B cell (primary cell): ENCODE data around the gene NCBP2L. TPM values are rescaled to one million over a fixed set of nuclear protein-coding genes. Genes with fewer than 3 reads are reported as not detected.

Experiments
- ATAC-seq: fragments of 200-7000 bp; cut with Tn5 transposase; one replicate; pipeline ENCODE4 v1.10.0; 2021; ENCODE audit warnings: low read depth, mild to moderate bottlenecking, moderate number of reproducible peaks, moderate library complexity
- CTCF ChIA-PET: fragments of 350-600 bp; sonication (Branson Sonifier 250); formaldehyde crosslinking; loops from one replicate; lab custom pipeline; 2021; ENCODE audit warnings: antibody characterized with exemption, inconsistent platforms; lab: Charles Lee
- POLR2A ChIA-PET: fragments of 350-600 bp; sonication (Branson Sonifier 250); formaldehyde crosslinking; loops from one replicate; lab custom pipeline; 2021; ENCODE audit warnings: antibody characterized with exemption; lab: Charles Lee
- DNase-seq: peaks from one replicate; pipeline ENCODE4 v3.0.0; 2013
- H2AFZ ChIP-seq: 2 replicates; pipeline ENCODE4 v1.6.1; 2012; ENCODE audit warnings: mild to moderate bottlenecking, low read depth, low read length; ENCODE audit not compliant: insufficient read depth, poor library complexity, severe bottlenecking
- H3K27ac ChIP-seq, 2 donors: 1 replicate in 1 of 2; 2 replicates in 1 of 2; pipeline ENCODE4 v1.5.1; 2012 to 2013; ENCODE audit warnings: low read length in 2 of 2, mild to moderate bottlenecking in 2 of 2, moderate library complexity in 1 of 2
- H3K27me3 ChIP-seq, 4 experiments: fragments of 200-600 bp in 1 of 4; sonication (generic) in 1 of 4; replicated peaks in 1 of 4; 1 replicate in 2 of 4; 2 replicates in 2 of 4; pipeline versions ENCODE4 v1.6.1 to v1.7.0; 2013 to 2016; ENCODE audit warnings: low read length in 3 of 4, mild to moderate bottlenecking in 2 of 4, mixed read lengths in 1 of 4, moderate library complexity in 1 of 4; ENCODE audit not compliant: insufficient read depth in 4 of 4, control insufficient read depth in 3 of 4; ENCODE audit errors: control extremely low read depth in 1 of 4
- H3K36me3 ChIP-seq, 2 experiments: replicated peaks in 1 of 2; 1 replicate in 1 of 2; 2 replicates in 1 of 2; pipeline versions ENCODE4 v1.6.1 to v1.7.1; 2013; ENCODE audit warnings: low read length in 1 of 2; ENCODE audit not compliant: insufficient read depth in 2 of 2, control insufficient read depth in 1 of 2; ENCODE audit errors: control extremely low read depth in 1 of 2, extremely low read depth in 1 of 2
- H3K4me1 ChIP-seq, 2 donors: fragments of 200-600 bp in 1 of 2; sonication (generic) in 1 of 2; 1 replicate in 1 of 2; 2 replicates in 1 of 2; pipeline versions ENCODE4 v1.5.1 to v1.6.1; 2013 to 2017; ENCODE audit warnings: low read length in 2 of 2; ENCODE audit not compliant: control insufficient read depth in 2 of 2, insufficient read depth in 2 of 2
- H3K4me2 ChIP-seq: replicated peaks from 2 replicates; pipeline ENCODE3; 2012; ENCODE audit warnings: mild to moderate bottlenecking, low read depth, low read length; ENCODE audit not compliant: poor library complexity, severe bottlenecking
- H3K4me3 ChIP-seq, 5 experiments: fragments of 200-600 bp in 1 of 5; sonication (generic) in 1 of 5; 1 replicate in 3 of 5; 2 replicates in 2 of 5; pipeline versions ENCODE4 v1.5.1 to v1.7.0; 2011 to 2016; ENCODE audit warnings: low read length in 4 of 5, mild to moderate bottlenecking in 4 of 5, low read depth in 2 of 5, control low read depth in 1 of 5, moderate library complexity in 1 of 5; ENCODE audit not compliant: insufficient read depth in 1 of 5; ENCODE audit errors: control extremely low read depth in 1 of 5, extremely low read depth in 1 of 5
- H3K79me2 ChIP-seq: fragments of 200-600 bp; sonication (generic); one replicate; pipeline ENCODE4 v1.6.0; 2016; ENCODE audit warnings: low read length; ENCODE audit not compliant: control insufficient read depth, insufficient read depth
- H3K9ac ChIP-seq: fragments of 200-600 bp; sonication (generic); 2 replicates; pipeline ENCODE4 v1.6.1; 2017; ENCODE audit warnings: mild to moderate bottlenecking, low read length, moderate library complexity
- H3K9me3 ChIP-seq, 3 donors: one replicate each; pipeline versions ENCODE4 v1.6.1 to v1.7.1; 2013; ENCODE audit warnings: low read length in 2 of 3; ENCODE audit not compliant: control insufficient read depth in 2 of 3, insufficient read depth in 1 of 3; ENCODE audit errors: control extremely low read depth in 1 of 3
- H4K20me1 ChIP-seq: 2 replicates; pipeline ENCODE4 v1.6.0; 2012; ENCODE audit warnings: mild to moderate bottlenecking, low read length; ENCODE audit not compliant: insufficient read depth, control insufficient read depth, poor library complexity, severe bottlenecking
- H3K27ac Mint-ChIP-seq: one replicate; pipeline ENCODE4 v1.8.0; 2021; ENCODE audit warnings: mixed read lengths
- H3K27me3 Mint-ChIP-seq: one replicate; pipeline ENCODE4 v1.8.0; 2021; ENCODE audit warnings: mixed read lengths
- H3K4me1 Mint-ChIP-seq: one replicate; pipeline ENCODE4 v1.8.0; 2021; ENCODE audit warnings: mixed read lengths
- H3K4me3 Mint-ChIP-seq: one replicate; pipeline ENCODE4 v1.8.0; 2021; ENCODE audit warnings: mixed read lengths
- H3K9me3 Mint-ChIP-seq: one replicate; pipeline ENCODE4 v1.8.0; 2022; ENCODE audit warnings: mixed read lengths; ENCODE audit not compliant: insufficient read depth
- CTCF ChIP-seq: fragments of 200-600 bp; IDR thresholded peaks from one replicate; pipeline ENCODE4 v1.8.0; 2022; ENCODE audit warnings: antibody characterized with exemption, mild to moderate bottlenecking
- EZH2 ChIP-seq: IDR thresholded peaks from 2 replicates; pipeline ENCODE4 v1.6.1; 2012; ENCODE audit warnings: borderline replicate concordance, low read depth, mild to moderate bottlenecking, moderate library complexity, low read length; ENCODE audit not compliant: insufficient read depth, poor library complexity, severe bottlenecking
- WGBS: methylation state at CpG from one replicate; pipeline ENCODE4 v1.1.5; 2013; ENCODE audit warnings: missing lambda C conversion rate; ENCODE audit not compliant: insufficient coverage; 5-methylcytosine and 5-hydroxymethylcytosine counted together
- intact Hi-C: fragments of 100-400 bp; cut with micrococcal nuclease; formaldehyde crosslinking; loops from one replicate; pipeline ENCODE4 v1.10.0; 2022
- polyA plus RNA-seq: library from polyadenylated mRNA; depleted of rRNA; stranded (reverse); fragments of >200 nt; gene quantifications from 2 replicates; pipeline ENCODE4 v1.2.3, GENCODE V29; 2012
- total RNA-seq, 2 donors: library from RNA; stranded (reverse); fragments of 120-200 nt in 1 of 2; gene quantifications; 1 replicate in 1 of 2; 2 replicates in 1 of 2; pipeline versions ENCODE4 v1.2.3 to v1.2.4, GENCODE V29; 2013 to 2022

NCBP2L gene
- total and polyA plus RNA-seq, 2 donors (not counting 1 experiment from before 2014, with no cell fraction given): not detected

- Histone ChIP-seq H2AFZ (no peak overlapping the region), H3K4me1 (no peaks in the 10 kb centered on the region), H3K9ac (no peak overlapping the region), H3K4me3 (no peak overlapping the region), H3K27me3 (peaks cover 0 to 3% (median 0%) of the 10 kb centered on the region in 4 experiments), H3K79me2 (no peaks in the 10 kb centered on the region), H4K20me1 (no peaks in the 10 kb centered on the region), H3K4me2 (no peak overlapping the region), H3K9me3 (no peaks in the 10 kb centered on the region), H3K36me3 (no peaks in the 10 kb centered on the region), H3K27ac (no peak overlapping the region)
- intact Hi-C loops: no loop called here
- H3K4me3 Mint-ChIP-seq: no peak overlapping the region
- H3K27ac Mint-ChIP-seq: no peak overlapping the region
- DNase-seq: no peak
- CTCF ChIA-PET: no interaction called here
- POLR2A ChIA-PET: no interaction called here
- WGBS: 96% methylated on average over 6 of the region's 15 CpGs
- H3K9me3 Mint-ChIP-seq: no peaks in the 10 kb centered on the region
- no peak for ATAC-seq
- no peaks in the 10 kb centered on the region for H3K4me1 Mint-ChIP-seq
- no peaks in the 10 kb centered on the region for H3K27me3 Mint-ChIP-seq
- TF ChIP-seq EZH2 (no peak), CTCF (no peak)
Measured at GRCh38 chrX:107840971-107841370, 63.4 kb downstream of the NCBP2L start.

GRCh38 chrX:107842715-107843400, 65.3 kb downstream of the NCBP2L start:
- no peaks in the 10 kb centered on the region for H3K36me3 ChIP-seq
- H3K27ac ChIP-seq: no peak overlapping the region
- WGBS: no CpG with 5 or more reads among the region's 6 CpGs
- no peak overlapping the region for H3K4me3 Mint-ChIP-seq
- H3K9ac ChIP-seq: no peak overlapping the region
- no peaks in the 10 kb centered on the region for H3K4me1 Mint-ChIP-seq
- TF ChIP-seq CTCF: no peak
- TF ChIP-seq EZH2: no peak
- no peaks in the 10 kb centered on the region for H3K27me3 Mint-ChIP-seq
- ATAC-seq (no peak), DNase-seq (no peak)
- H3K4me3 ChIP-seq: no peak overlapping the region
- POLR2A ChIA-PET: no interaction called here
- H3K4me2 ChIP-seq: no peak overlapping the region
- CTCF ChIA-PET: interaction anchor here (1.3 kb wide), 1 partner anchor 184 kb away, joined by 3 read pairs; no protein-coding TSS in a partner anchor
- H3K4me1 ChIP-seq: no peaks in the 10 kb centered on the region
- H2AFZ ChIP-seq: no peak overlapping the region
- H3K9me3 Mint-ChIP-seq: no peaks in the 10 kb centered on the region
- peaks cover 0 to 3% (median 0%) of the 10 kb centered on the region in 4 experiments for H3K27me3 ChIP-seq
- H4K20me1 ChIP-seq: no peaks in the 10 kb centered on the region
- no peak overlapping the region for H3K27ac Mint-ChIP-seq
- H3K9me3 ChIP-seq: no peaks in the 10 kb centered on the region
- no peaks in the 10 kb centered on the region for H3K79me2 ChIP-seq
- intact Hi-C loops: no loop called here
